Measurements from ENCODE around the gene BANF2.

DNA sequence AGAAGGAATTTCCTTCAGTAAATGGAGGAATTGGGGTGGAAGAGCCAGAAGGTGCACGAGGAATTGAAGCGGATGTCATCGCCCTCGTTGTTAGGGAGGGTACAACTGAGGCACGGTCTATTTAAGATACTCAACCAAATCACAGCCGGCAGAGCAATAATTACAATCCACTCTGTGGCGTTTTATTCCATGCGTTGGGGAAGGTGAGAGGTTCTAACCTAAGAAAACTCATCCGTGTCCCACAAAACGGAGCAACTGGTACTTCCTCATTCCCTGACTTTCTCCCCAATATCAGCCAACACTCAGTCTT is 16.9 kb upstream of the BANF2 start:
- TF ChIP-seq, protein P1, sequence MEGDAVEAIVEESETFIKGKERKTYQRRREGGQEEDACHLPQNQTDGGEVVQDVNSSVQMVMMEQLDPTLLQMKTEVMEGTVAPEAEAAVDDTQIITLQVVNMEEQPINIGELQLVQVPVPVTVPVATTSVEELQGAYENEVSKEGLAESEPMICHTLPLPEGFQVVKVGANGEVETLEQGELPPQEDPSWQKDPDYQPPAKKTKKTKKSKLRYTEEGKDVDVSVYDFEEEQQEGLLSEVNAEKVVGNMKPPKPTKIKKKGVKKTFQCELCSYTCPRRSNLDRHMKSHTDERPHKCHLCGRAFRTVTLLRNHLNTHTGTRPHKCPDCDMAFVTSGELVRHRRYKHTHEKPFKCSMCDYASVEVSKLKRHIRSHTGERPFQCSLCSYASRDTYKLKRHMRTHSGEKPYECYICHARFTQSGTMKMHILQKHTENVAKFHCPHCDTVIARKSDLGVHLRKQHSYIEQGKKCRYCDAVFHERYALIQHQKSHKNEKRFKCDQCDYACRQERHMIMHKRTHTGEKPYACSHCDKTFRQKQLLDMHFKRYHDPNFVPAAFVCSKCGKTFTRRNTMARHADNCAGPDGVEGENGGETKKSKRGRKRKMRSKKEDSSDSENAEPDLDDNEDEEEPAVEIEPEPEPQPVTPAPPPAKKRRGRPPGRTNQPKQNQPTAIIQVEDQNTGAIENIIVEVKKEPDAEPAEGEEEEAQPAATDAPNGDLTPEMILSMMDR (IDR thresholded peaks at IDR 0.05; ENCODE audit: low read length) = no peak
- no peak for TF ChIP-seq EZH2 (optimal IDR thresholded peaks at IDR 0.05; ENCODE audit: low read depth, low read length)
- TF ChIP-seq EZH2phosphoT487 (IDR thresholded peaks at IDR 0.05; ENCODE audit: low read length) = no peak
